Panc1 (cell line): ENCODE measurements around the gene GSG1L. TPM values are rescaled to one million over a fixed set of nuclear protein-coding genes. Genes with fewer than 3 reads are reported as not detected.

ENCODE experiments used
- ATAC-seq: fragments of 200-7000 bp; cut with Tn5 transposase; 2 replicates; pipeline ENCODE4 v1.9.1; 2020; ENCODE audit warnings: mild to moderate bottlenecking, moderate library complexity
- BruUV-seq: library from RNA; stranded (reverse); fragments of 400-500 nt; replicated peaks from 2 replicates; lab custom pipeline; 2021; lab: Mats Ljungman, UMichigan
- CTCF ChIA-PET: fragments of 300-600 bp; sonication (Branson Sonifier 250); formaldehyde crosslinking; loops from one replicate; lab custom pipeline; 2022; ENCODE audit warnings: antibody characterized with exemption; lab: Charles Lee
- POLR2A ChIA-PET: fragments of 300-600 bp; sonication (Branson Sonifier 250); formaldehyde crosslinking; loops from one replicate; lab custom pipeline; 2022; ENCODE audit warnings: antibody characterized with exemption; lab: Charles Lee
- DNase-seq: peaks from one replicate; pipeline ENCODE4 v3.0.0-alpha.2; 2010; ENCODE audit warnings: low read depth, low spot score
- H3K27ac ChIP-seq: 2 replicates; pipeline ENCODE4 v1.5.1; 2011; ENCODE audit warnings: mild to moderate bottlenecking, low read length, inconsistent platforms
- H3K27me3 ChIP-seq: fragments of 200-500 bp; sonication (Bioruptor generic); 2 replicates; pipeline ENCODE4 v1.6.0; 2014; ENCODE audit warnings: low read length, inconsistent platforms; ENCODE audit not compliant: control insufficient read depth, insufficient read depth
- H3K36me3 ChIP-seq: fragments of 200-500 bp; sonication (Bioruptor generic); 2 replicates; pipeline ENCODE4 v1.5.1; 2014; ENCODE audit warnings: inconsistent platforms, mild to moderate bottlenecking, low read length, moderate library complexity; ENCODE audit not compliant: control insufficient read depth, insufficient read depth
- H3K4me1 ChIP-seq: 2 replicates; pipeline ENCODE4 v1.5.1; 2011; ENCODE audit warnings: inconsistent platforms, mild to moderate bottlenecking, low read length, moderate library complexity; ENCODE audit not compliant: control insufficient read depth, insufficient read depth
- H3K4me3 ChIP-seq, 2 experiments: 2 replicates each; pipeline ENCODE4 v1.5.1; 2011 to 2012; ENCODE audit warnings: low read depth in 2 of 2, low read length in 2 of 2, mild to moderate bottlenecking in 2 of 2, inconsistent platforms in 1 of 2, moderate library complexity in 1 of 2
- H3K9me3 ChIP-seq: fragments of 200-500 bp; sonication (Bioruptor generic); 2 replicates; pipeline ENCODE4 v1.5.1; 2014; ENCODE audit warnings: low read depth, mild to moderate bottlenecking, inconsistent platforms, low read length, moderate library complexity; ENCODE audit not compliant: control insufficient read depth, insufficient read depth
- POLR2AphosphoS5 ChIP-seq: IDR thresholded peaks from 2 replicates; pipeline ENCODE4 v1.6.1; 2012; ENCODE audit warnings: mild to moderate bottlenecking, low read depth, low read length, moderate library complexity
- SIN3A ChIP-seq: IDR thresholded peaks from 2 replicates; pipeline ENCODE4 v1.6.1; 2012; ENCODE audit warnings: low read depth, mild to moderate bottlenecking, low read length, moderate library complexity, borderline replicate concordance; ENCODE audit not compliant: insufficient read depth
- TCF7L2 ChIP-seq: IDR thresholded peaks from 2 replicates; pipeline ENCODE4 v1.6.1; 2011; ENCODE audit warnings: mild to moderate bottlenecking, low read depth, low read length, inconsistent platforms
- in situ Hi-C: cut with HindIII; loops from 2 replicates; pipeline ENCODE4 v1.10.0; 2016; ENCODE audit warnings: low sequenced_read_pairs, low pct_unique_long_range_greater_than_20kb
- intact Hi-C: fragments of 100-400 bp; cut with micrococcal nuclease; formaldehyde crosslinking; loops from one replicate; pipeline ENCODE4 v1.10.0; 2022; ENCODE audit not compliant: unreplicated experiment
- total RNA-seq: library from RNA; stranded (reverse); gene quantifications from one replicate; pipeline ENCODE4 v1.2.1, GENCODE V29; 2021; ENCODE audit not compliant: unreplicated experiment
- TF ChIP-seq, protein P1 (sequence below), 2 experiments: IDR thresholded peaks; 2 replicates each; pipeline ENCODE4 v1.6.1; 2011 to 2012; ENCODE audit warnings: low read depth in 2 of 2, control low read depth in 1 of 2, low read length in 1 of 2, mild to moderate bottlenecking in 1 of 2, moderate library complexity in 1 of 2; ENCODE audit not compliant: insufficient read depth in 1 of 2
- TF ChIP-seq, protein P2 (sequence below): fragments of 450-650 bp; IDR thresholded peaks from 2 replicates; pipeline ENCODE4 v1.5.1; 2017; ENCODE audit warnings: mild to moderate bottlenecking

Gene GSG1L
- total RNA-seq, 1 experiment from 2014 or later, result 0.08 TPM

DNA sequence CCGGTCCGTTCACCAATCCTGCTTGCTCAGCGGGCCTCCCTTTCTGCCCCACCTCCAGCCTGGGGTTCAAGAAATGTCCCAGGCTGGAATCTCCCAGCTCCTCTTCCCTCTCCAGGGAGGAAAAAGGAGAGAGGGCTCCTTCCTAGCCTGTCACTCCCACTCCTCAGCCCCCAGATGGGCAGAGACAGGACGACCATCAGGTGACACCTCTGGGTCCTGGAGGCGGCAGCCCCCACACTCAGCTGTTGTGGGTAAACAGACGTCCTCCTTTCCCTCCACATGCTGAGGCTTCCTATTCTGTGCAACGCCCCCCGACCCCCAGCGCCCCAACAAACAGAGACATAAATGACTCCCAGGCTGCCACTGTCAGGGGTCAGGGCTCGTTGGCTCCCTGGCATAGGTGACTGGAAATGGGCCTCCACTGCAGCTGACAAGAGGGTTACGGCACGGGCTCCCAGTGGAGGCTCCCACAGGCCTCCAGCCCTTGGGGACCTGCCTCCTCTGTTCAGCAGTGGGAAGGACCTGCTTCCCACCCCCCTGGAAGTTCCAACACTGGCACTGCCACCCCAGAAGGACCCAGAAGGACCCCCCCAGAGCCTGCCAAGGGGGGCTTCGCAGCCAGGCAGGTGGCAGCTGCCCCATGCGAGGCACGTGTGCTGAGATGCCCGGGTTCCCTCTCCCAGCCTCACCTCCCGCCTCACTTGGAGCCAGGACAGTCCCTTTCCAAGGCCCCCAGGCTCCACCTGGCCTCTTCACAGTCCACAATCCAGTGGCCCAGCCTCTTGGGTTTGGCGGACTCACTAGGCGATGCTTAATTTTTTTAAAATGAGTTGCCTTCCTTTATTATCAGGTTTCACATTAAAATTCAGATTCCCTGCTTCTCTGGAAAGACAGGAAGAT, 281.3 kb downstream of the GSG1L start:
- in situ Hi-C loops, result no loop called here
- no peak for ATAC-seq
- CTCF ChIA-PET, result interaction anchor here (0.7 to 0.8 kb wide), 2 partner anchors 85 to 190 kb away, joined by 3 to 7 read pairs; no protein-coding TSS in a partner anchor

GRCh38 chr16:27781195-27781524, 282.4 kb downstream of the GSG1L start:
- in situ Hi-C loops (no loop called here), intact Hi-C loops (no loop called here)
- Histone ChIP-seq H3K27ac (no peak overlapping the region), H3K36me3 (no peaks in the 10 kb centered on the region), H3K27me3 (no peaks in the 10 kb centered on the region), H3K4me1 (no peaks in the 10 kb centered on the region), H3K9me3 (no peaks in the 10 kb centered on the region), H3K4me3 (no peak overlapping the region)
- TF ChIP-seq, protein P1, sequence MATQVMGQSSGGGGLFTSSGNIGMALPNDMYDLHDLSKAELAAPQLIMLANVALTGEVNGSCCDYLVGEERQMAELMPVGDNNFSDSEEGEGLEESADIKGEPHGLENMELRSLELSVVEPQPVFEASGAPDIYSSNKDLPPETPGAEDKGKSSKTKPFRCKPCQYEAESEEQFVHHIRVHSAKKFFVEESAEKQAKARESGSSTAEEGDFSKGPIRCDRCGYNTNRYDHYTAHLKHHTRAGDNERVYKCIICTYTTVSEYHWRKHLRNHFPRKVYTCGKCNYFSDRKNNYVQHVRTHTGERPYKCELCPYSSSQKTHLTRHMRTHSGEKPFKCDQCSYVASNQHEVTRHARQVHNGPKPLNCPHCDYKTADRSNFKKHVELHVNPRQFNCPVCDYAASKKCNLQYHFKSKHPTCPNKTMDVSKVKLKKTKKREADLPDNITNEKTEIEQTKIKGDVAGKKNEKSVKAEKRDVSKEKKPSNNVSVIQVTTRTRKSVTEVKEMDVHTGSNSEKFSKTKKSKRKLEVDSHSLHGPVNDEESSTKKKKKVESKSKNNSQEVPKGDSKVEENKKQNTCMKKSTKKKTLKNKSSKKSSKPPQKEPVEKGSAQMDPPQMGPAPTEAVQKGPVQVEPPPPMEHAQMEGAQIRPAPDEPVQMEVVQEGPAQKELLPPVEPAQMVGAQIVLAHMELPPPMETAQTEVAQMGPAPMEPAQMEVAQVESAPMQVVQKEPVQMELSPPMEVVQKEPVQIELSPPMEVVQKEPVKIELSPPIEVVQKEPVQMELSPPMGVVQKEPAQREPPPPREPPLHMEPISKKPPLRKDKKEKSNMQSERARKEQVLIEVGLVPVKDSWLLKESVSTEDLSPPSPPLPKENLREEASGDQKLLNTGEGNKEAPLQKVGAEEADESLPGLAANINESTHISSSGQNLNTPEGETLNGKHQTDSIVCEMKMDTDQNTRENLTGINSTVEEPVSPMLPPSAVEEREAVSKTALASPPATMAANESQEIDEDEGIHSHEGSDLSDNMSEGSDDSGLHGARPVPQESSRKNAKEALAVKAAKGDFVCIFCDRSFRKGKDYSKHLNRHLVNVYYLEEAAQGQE (IDR thresholded peaks at IDR 0.05; ENCODE audit: insufficient read depth in 1 of 2, low read depth in 2 of 2, low read length in 1 of 2), result no peak
- no peak for TF ChIP-seq SIN3A
- no peak for TF ChIP-seq POLR2AphosphoS5
- TF ChIP-seq TCF7L2, result no peak
- TF ChIP-seq, protein P2, sequence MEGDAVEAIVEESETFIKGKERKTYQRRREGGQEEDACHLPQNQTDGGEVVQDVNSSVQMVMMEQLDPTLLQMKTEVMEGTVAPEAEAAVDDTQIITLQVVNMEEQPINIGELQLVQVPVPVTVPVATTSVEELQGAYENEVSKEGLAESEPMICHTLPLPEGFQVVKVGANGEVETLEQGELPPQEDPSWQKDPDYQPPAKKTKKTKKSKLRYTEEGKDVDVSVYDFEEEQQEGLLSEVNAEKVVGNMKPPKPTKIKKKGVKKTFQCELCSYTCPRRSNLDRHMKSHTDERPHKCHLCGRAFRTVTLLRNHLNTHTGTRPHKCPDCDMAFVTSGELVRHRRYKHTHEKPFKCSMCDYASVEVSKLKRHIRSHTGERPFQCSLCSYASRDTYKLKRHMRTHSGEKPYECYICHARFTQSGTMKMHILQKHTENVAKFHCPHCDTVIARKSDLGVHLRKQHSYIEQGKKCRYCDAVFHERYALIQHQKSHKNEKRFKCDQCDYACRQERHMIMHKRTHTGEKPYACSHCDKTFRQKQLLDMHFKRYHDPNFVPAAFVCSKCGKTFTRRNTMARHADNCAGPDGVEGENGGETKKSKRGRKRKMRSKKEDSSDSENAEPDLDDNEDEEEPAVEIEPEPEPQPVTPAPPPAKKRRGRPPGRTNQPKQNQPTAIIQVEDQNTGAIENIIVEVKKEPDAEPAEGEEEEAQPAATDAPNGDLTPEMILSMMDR, result no peak
- DNase-seq (no peak), ATAC-seq (no peak)
- no TSS peak for BruUV-seq
- POLR2A ChIA-PET, result no interaction called here
- CTCF ChIA-PET, result interaction anchor here (0.7 kb wide), 1 partner anchor 191 kb away, joined by 7 read pairs; no protein-coding TSS in a partner anchor

More for the DNA sequence above, 281.3 kb downstream of the GSG1L start:
- Histone ChIP-seq H3K9me3 (no peaks in the 10 kb centered on the region), H3K27me3 (no peaks in the 10 kb centered on the region), H3K4me3 (no peak overlapping the region), H3K27ac (no peak overlapping the region), H3K36me3 (no peaks in the 10 kb centered on the region), H3K4me1 (no peaks in the 10 kb centered on the region)
- intact Hi-C loops, result no loop called here
- TF ChIP-seq, protein P2, result no peak
- TF ChIP-seq, protein P1 (IDR thresholded peaks at IDR 0.05; ENCODE audit: insufficient read depth in 1 of 2, low read depth in 2 of 2, low read length in 1 of 2), result no peak
- no peak for TF ChIP-seq POLR2AphosphoS5
- TF ChIP-seq SIN3A, result no peak
- no peak for TF ChIP-seq TCF7L2
- no TSS peak for BruUV-seq
- POLR2A ChIA-PET, result no interaction called here
- no peak for DNase-seq
